ENCODE data around the gene CAMK1G.

- no peak for TF ChIP-seq POLR2A (IDR thresholded peaks at IDR 0.05; ENCODE audit: low read depth, low read length)
- TF ChIP-seq CTCF (IDR thresholded peaks at IDR 0.05; ENCODE audit: extremely low read depth in 1 of 2, insufficient read depth in 1 of 2, low read depth in 1 of 2, low read length in 2 of 2): no peak
- TF ChIP-seq POLR2AphosphoS5 (IDR thresholded peaks at IDR 0.05; ENCODE audit: insufficient read depth, low read depth, low read length): no peak
Measured at GRCh38 chr1:209620487-209620884, 37.0 kb downstream of the CAMK1G start.

Data from endothelial cell of umbilical vein (primary cell).